Measurements from ENCODE around the gene SYTL1.

Gene SYTL1

DNA sequence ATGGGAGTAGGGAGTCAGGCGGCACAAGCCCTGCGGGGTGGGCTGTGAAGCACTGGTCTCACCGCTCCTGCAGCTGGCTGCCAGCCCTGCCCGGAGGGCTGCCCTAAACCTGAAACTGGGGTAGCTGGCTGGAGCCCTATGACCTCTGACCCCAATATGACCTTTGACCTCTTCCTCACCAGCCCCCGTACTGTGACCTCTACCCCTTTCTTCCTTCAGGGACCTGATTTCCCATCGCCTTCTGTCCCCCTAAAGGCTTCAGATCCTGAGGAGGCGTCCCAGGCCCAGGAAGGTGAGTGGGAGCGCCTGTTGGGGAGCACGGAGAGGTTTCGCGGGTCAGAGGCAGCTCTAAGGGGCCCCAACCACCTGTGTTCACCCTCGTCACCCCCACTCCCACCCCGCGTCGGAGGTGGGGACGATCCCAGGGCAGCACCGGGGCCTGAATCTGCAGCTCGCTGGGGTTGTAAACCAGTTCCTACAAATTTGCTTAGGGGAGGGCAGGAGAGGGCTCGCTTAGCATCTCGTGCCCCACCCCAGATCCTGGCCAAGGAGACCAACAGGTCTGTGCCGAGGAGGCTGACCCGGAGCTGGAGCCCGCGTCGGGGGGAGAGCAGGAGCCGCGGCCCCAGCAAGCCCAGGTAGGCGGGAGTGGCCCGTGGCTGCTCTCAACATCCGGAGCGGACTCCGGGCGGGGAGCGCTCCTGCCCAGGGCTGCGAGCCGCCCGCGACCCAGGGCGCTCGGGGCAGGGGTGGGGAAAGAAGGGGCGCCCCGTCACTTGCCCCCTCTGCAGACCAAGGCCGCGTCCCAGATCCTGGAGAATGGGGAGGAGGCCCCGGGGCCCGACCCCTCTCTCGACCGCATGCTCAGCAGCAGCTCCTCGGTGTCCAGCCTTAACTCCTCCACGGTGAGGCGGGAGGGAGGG, 7.3 kb downstream of the SYTL1 start:
- no peak for DNase-seq

DNA sequence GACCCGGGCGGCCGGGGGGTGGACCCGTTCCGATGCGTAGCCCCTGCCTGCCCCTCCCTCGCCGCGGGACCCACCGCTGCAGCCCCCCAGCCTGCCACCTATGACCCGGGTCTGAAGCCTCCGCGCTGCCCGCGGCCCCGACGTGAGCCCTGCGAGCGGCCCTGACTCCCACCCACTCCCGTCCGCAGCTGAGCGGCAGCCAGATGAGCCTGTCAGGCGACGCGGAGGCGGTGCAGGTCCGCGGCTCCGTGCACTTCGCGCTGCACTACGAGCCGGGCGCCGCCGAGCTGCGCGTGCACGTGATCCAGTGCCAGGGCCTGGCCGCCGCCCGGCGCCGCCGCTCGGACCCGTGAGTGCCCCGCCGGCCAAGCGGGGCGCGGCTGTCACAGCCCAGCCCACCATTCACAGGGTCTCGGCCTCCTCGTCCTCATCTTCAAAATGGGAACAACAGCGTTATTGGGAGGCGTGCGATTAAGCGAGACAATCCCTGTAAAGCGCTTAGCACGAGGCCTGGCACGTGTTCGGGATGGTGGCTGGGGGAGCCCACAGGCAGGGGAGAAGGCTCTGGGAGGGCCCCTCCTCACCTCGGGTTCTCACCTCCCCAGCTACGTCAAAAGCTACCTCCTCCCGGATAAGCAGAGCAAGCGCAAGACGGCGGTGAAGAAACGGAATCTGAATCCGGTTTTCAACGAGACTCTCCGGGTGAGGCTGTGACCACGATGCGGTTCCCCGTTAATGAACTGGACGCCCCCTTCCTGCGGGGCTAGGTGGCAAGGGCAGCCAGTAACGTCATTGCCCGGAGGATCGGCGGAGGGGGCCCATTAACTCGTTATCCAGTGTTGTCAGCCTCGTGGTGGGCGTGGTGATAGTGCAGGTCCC, 8.2 kb downstream of the SYTL1 start:
- no peak for DNase-seq

DNA sequence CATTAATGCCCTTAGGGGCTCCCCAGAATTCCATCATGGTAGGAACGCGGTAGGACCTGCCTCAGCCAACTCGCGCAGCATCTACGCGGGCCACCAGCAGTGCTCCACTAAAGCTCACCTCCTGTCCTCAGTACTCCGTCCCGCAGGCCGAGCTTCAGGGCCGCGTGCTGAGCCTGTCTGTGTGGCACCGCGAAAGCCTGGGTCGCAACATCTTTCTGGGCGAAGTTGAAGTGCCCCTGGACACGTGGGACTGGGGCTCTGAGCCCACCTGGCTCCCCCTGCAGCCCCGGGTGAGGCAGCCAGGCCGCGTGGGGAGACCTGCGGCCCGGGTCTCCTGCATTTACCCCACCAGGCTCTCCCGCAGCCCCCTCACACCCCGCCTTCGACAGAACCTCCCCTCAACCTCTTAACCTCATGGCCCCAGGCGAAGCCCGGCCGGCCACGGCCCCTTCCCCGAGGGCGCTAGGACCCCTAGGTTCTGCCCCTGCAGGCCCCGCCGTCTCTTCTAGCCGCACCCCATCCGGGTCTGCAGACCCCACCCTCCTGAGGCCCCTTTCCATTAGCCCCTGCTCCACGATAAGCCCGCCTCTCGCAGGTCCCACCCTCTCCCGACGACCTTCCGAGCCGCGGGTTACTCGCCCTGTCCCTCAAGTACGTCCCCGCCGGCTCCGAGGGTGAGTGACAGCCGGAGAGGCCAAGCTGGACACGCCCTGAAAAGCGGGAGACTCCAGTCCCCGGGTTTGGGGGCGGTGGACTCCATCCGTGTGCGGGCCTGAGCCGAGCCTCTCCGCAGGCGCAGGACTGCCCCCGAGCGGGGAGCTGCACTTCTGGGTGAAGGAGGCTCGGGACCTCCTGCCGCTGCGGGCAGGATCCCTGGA, 9.1 kb downstream of the SYTL1 start:
- no peak for DNase-seq

DNA sequence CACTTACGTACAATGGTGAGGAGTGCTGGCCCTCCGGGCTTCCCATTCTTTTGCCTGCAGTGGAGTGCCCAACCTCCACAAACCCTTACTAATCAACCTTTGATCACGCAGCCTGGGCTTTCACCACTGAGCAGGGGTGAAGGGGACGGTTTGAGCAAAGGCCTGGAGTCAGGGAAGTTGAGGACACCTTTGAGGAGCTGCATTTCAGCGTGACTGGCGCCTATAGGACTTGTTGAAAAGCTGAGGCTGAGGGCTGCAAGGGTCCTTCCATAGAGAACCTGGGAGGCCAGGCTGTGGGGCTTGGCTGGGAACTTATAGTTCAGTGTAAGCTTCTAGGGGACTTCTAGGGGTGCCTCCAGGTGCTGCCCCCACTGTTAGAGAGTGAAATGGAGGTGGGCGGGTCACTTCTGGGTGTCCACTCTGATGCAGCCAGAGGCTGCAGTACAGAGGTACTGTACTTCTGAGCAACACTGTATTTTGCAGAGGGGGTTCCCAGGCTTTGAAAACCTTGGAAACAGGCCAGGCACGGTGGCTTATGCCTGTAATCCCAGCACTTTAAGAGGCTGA, 9.8 kb downstream of the SYTL1 start:
- no peak for DNase-seq

DNA sequence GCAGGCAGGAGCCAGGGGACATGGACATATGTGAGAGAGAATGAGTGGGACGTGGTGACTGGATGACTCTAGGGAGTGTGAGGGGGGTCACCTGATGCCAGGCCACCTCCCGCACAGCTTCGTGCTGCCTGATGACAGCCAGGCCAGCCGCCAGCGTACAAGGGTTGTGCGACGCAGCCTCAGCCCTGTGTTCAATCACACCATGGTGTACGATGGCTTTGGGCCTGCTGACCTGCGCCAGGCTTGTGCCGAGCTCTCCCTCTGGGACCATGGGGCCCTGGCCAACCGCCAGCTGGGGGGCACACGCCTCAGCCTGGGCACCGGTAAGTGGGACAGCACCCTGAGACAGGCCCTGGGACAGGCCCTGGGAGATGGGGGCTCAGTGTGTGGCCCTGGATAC, 11.3 kb downstream of the SYTL1 start:
- DNase-seq: no peak

DNA sequence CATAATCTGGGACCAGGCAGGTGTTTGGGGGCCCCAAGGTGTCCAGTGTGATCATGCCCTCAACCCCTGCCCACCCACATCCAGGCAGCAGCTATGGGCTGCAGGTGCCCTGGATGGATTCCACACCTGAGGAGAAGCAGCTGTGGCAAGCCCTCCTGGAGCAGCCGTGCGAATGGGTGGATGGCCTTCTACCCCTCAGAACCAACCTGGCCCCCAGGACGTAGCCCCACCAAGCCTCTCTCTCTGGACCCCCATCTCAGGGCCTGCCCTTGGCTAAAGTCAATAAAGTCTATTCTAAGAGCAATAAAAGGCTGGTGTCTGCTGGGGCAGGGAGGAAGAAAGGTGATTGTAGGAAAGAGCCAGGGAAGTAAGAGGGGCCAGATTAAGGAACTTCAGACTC, 11.8 kb downstream of the SYTL1 start:
- no peak for DNase-seq

DNA sequence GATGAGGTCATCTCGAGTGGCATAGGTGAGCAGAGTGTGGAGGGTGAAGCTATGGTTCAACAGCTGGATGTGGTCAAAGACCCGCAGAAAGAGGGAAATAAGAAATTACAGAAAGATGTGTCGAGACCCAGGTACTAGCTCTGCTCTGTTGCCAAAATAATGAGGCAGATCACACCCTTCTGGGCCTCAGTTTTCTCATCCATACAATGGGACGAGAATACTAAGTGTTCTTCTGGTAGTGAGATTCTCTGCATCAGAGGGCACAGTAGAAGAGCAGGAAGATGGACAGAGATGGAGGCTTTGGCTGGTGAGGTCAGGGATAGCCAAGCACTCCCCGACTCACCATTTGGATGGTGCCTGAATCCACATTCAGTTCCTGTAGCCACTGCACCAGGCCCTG, 13.9 kb downstream of the SYTL1 start:
- DNase-seq: no peak

DNA sequence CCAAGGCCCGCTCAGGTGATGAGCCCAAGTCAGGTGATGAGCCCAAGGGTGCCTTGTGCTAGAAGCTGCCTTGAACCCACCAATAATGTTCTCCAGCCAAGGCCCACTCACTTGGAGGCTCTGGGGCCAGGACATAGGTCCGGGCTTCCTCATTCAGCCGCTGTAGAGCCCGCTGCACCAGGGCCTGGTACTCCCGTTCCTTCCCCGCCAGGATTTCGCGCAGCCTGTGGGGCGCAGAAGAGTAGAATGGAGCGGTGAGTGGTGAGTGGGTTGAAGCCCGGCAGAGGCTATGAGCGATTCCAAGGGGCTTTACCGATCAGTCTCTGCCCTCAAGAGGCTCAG, 14.4 kb downstream of the SYTL1 start:
- no peak for DNase-seq

DNA sequence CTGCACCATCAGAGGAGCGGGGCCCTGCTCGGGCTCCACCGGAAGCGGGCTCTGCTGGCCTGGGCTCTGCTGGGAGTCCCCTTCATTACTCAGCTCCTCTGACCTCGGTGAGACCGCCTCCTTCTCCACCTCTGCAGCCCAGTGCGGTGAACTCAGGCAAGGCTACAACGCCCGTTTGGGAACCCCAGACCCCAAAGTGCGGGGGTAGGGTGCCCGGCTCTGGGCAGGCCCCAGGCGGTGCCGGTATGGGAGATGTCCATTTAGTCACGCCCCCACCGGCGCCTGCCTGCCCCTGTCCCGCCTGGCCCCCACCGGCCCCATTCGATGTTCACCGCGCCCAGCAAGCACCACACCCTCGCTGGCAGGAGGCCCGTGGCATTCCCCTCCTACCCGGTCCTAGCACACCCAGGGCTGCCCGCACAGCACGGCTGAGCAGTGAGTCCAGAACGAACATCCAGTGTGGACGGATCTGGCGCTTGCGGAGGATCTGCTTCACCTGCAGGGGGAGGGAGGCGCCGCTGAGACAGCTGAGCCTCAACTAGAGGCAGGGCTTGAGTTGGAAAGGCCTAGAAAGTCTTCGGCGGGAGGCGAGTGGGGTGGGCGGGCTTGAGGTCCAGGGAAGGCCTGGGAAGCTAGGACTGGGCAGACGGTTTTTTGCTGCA, 14.9 kb downstream of the SYTL1 start:
- no peak for DNase-seq

DNA sequence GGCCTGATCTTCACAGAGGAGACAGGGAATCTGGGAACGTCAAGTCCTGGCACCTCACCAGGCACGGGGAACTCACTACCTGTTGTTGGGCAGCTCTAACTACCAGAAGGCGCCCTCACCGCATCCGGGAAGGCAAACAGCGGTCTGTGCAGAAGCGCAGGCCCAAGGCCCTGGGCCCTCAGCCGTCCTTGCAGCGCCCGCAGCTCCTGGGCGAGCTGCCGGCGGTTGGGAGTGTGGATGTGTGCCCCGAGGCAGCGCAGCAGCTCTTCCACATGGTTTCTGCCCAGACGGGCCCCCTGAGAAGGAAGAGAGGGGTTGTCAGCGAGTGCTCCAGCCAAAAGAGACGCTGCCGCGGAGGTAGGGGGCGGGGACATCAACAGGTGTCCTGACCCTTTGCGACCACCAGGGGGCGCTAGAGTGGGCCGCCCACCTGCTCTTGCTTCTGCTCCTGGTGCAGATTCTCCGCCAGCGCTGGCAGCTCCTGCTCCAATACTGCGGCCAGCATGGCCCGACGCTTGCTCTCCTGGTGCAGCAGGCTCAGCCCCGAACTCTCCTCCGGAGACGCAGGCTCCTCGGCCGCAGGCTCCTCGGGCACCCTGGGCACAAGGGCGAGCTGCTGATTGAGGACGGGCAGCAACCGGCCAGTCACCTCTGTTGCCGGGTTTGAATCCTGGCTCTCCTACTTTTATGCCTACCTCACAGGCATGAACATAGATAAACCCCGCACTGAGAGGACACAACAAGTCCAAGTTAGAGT, 15.6 kb downstream of the SYTL1 start:
- peak in 1 of 2 experiments; percentile 17 for DNase-seq

DNA sequence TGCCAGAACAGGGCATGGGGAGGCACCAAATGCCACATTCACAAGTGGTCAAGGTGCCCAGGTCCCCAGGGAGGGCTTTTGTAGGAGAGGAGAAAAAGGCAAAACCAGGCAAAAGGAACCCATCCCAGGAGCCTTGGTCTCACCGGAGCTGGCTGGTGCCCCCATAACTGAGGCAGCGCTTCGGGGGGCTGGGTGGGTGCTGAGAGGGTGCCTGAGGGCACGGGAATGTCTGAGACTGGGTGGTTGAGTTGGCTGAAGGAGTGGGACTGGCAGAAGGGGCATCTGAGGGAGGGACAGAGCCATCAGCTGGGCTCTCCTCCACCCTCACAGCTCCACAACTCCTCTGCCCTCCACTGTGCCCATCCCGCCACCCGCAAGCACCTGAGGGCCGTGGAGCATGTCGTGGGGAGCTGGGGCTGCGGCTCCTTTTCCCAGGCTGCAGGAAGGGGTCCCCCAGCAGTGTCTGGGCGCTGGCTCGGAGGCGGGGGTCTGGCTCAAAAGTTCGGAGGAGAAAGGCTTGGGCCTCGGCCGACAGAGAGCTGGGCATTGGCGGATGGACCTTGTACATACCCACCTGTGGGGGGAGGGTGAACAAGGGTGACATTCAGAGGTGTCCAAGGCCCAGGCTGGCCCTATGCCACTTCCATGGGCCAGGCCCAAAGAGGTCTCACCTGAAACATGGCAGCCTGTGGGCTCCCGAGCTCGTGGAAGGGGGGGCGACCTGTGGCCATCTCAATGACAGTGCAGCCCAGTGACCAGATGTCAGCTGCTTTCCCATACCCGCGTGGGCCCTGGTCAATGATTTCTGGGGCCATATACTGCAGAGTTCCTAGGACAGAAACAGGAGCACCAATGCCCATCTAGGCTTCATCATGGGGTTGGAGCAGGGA, 16.5 kb downstream of the SYTL1 start:
- no peak for DNase-seq

DNA sequence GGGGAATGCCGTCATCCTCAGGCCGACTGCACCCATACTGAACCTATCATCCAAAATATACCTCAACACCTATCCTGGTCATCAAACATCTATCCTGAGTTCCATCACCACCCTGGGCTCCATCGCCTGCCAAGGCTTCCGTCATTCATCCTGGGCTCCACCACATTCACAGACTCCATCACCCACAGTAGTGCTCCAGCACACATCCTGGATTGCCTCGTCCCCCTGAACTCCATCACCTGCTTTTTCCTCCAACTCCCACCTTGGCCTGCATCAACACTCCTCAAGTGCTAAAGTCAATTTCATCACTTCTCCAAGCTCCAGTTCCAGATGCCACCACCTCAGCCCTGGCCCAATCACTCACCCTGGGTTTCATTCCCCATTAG, 17.1 kb downstream of the SYTL1 start:
- DNase-seq: no peak

DNA sequence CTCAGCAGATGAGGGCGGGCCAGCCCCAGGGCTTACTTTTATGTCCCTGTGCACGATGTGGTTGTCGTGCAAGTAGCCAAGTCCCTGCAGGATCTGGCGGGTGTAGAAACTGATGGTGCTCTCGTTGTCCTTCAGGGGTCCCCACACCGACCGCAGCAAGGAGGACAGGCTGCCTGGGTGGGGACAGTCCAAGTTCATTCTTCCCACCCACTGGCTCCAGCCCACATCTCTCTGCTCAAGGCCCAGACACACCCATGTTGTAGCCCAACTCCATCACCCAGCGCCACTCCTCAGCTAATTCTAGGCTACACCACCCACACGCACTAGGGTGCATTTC, 18.0 kb downstream of the SYTL1 start:
- DNase-seq: no peak

DNA sequence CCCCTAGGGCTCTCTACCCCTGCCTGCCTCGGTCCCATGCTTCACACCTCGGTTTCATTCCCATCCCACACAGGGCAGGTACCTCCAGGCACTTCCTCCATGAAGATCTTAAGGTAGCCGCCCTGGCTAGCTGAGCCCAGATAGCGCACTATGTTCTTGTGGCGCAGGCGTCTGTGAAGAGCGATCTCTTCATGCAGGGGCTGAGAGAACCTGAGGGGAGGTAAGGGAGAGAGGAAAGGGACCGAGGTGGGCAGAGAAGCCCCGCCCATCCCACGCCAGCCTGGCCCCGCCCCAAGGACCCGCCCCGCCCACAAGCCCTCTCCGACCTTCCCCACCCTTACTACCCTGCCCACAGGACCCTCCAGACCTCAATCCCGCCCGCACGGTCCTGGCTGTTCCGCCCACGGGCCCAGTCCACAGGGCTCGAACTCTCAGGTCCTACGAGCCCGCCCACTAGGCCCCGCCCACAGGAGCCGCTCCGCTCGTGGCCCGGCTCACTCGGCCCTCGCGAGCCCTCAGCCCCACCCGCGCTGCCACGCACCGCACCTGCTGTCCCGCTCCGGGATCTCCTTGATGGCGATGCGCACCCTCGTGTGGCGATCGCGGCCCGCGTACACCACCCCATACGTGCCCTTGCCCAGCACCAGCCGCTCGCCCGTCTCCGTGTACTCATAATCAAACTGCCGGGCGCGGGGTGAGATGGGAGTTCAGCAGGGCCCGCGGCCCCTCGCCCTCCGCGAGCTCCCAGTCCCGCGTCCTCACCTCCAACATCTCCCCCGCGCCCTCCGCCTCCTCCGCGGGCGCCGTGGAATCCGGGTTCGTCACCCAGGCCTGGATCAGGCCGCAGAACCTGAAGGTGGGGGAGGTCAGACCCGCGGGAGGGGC, 18.6 kb downstream of the SYTL1 start:
- no peak for DNase-seq

DNA sequence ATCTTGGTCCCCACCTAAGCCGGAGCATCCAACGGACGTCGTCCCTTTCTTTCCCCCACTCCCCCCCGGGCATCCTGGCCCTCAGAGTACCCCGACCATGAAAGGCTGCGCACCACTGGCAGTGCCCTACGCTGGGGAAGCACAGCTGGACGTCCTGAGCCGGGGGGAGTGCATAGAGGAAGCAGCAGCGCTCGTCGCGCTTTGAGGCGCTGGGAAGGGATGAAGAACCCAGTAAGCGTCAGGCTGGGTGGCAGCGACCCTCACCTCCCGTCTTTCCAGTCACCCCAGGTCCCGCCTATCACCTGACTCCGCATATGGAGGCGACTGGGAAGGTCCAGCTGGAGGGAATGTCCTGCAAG, 19.2 kb downstream of the SYTL1 start:
- no peak for DNase-seq

DNA sequence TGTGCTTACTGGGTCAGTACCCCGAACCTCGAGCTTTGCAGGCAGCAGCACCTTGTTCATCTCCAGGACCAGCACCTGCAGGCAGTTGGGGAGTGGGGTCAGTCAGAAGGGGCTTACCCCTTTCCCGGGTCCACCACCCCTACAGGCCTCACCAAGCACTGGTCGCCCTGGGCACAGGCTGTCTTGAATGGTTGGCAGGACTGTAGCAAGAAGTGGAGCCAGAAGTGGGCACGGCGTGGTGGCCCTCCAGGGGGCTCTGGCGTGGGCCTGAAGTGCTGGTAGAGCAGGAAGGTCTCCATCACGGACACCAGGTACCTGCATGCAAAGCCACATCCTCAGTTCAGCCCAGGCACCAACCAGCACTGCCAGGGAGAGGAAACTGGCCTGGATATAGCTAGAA, 19.7 kb downstream of the SYTL1 start:
- no peak for DNase-seq

DNA sequence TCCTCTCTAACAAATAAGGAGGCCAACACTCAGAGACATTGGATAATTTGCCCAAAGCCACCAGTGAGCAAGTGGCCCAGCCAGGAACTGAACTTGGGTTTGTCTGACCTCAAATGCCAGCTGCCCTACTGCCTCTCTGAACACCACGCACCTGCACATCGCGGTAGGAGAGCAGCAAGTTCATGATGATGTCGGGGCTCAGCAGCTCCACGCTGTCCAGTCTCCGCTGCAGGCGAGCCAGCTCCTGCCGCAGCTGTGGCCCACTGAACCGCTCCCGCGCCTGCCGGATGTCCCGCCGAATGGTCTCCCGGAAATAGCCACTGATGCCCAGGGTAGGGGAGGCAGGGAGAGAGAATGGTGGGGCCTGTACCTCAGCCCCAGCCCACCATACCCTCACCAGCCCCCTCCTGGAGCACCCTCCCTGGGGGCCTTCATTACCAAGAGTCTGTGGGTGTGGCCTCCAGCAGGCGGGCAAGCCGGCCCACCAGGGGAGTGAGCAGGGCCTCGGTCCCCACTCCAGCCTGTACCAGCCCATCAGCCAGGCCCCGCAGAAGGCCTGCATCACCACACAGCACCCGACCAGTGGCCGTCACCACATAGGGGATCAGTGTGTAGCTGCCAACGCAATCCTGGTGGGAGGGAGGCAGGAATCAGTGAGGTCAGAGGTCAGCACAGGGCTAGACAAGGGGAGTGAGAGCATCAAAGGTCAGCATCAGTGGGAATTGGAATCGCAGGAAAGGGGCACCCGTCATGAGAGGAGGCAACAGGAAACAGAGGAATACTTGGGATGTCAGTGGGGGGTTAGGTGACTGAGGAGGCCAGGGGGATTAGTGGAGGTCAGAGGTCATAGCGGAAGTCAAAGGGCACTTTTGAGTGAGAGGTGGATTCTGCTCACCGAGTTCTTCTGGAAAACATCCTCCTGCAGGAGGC, 22.2 kb downstream of the SYTL1 start:
- DNase-seq: no peak

DNA sequence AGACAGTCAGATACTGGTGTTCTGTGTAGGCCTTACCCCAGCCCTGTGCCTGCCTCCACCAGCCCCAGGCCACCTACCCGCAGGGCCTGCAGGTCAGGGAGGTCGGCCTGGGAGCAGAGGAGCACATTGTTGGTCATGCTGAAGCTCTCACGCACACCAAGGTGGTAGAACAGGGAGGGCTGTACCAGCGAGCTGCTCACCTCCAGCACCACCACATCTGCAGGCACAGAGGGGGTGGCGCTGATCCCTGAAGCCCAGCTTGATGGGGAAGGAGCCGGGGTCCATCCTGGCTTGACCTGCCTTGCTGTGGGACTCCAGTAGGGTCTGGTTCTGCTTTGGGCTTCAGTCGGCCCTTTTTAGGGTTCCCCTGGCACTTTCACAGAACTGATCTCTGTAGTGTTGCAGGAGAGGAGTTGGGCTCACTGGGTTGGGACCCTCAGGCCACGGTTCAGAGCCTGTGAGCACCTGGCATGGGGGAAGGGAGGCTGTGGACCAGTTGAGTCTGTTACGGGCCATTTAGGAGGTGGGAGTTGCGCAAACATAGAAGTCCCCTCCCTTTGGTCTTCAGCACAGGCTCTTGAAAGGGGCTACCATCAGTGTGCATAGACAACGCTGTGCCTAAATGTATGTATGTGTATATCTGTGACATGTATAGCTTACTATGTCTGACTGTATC, 23.0 kb downstream of the SYTL1 start:
- DNase-seq: no peak
